ENCODE results near the gene ATOH8.

The ATOH8 gene

GRCh38 chr2:85735691-85736090, 18.1 kb upstream of the ATOH8 start:
- no peak for DNase-seq (ENCODE audit: extremely low read depth in 1 of 2, low read depth in 1 of 2)

DNA sequence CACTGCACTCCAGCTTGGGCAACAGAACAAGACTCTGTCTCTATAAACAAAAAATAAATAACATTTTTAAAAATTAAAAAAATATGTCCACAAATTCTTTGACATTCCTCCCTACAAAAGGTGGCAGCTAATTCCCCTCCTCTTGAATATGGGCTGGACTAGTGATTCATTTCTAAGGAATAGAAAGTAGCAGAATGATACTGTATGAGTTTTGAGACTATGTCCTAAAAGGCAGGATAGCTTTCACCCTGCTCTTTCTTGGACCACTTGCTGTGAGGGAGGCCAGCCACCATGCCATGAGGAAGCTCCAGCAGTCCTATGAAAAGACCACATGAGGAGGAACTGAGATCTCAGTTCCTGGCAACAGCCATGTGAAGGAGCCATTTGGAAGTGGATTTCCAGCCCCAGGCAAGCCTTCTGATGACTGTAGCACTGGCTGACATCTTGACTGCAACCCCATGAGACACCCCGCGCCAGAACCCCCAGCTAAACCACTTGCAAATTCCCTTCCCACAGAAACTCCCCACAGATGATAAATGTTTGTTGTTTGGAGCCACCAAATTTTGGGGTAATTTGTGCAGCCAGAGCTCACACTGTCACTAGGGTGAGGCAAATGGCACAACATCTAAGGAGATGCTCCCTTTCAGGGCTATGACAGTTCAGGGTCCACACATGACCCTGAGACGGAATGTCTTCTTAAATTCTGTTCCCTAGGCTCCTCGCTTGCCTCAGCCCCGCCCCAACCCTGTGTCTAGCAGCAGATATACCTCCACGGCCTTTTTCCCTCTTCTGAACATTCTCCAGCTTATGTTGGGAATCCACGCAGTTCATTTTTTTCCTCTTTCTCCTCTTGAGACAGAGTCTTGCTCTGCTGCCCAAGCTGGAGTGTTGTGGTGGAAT, 17.1 kb upstream of the ATOH8 start:
- DNase-seq (ENCODE audit: extremely low read depth in 1 of 2, low read depth in 1 of 2): no peak

GRCh38 chr2:85737481-85737880, 16.3 kb upstream of the ATOH8 start:
- no peak for DNase-seq (ENCODE audit: extremely low read depth in 1 of 2, low read depth in 1 of 2)

GRCh38 chr2:85737961-85738360, 15.8 kb upstream of the ATOH8 start:
- no peak for DNase-seq (ENCODE audit: extremely low read depth in 1 of 2, low read depth in 1 of 2)

DNA sequence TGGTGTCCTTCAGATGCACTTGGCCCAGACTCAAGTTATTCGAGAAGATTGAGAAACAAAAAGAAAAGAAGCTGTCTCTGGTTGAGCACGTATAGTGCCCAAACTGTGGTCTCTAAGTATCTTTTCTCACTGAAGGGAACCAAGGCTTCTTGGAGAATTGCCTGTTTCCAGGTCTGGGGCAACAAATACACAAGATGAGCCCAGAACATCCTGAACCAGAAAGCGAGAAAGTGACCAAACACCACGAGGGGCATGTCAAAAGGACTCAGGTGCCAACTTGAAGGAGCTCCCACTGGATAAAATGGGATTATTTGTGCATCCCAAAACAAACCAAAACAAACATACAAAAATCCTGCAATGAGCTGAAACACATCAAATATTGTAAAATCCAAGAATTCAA, 13.6 kb upstream of the ATOH8 start:
- DNase-seq (ENCODE audit: extremely low read depth in 1 of 2, low read depth in 1 of 2): no peak

DNA sequence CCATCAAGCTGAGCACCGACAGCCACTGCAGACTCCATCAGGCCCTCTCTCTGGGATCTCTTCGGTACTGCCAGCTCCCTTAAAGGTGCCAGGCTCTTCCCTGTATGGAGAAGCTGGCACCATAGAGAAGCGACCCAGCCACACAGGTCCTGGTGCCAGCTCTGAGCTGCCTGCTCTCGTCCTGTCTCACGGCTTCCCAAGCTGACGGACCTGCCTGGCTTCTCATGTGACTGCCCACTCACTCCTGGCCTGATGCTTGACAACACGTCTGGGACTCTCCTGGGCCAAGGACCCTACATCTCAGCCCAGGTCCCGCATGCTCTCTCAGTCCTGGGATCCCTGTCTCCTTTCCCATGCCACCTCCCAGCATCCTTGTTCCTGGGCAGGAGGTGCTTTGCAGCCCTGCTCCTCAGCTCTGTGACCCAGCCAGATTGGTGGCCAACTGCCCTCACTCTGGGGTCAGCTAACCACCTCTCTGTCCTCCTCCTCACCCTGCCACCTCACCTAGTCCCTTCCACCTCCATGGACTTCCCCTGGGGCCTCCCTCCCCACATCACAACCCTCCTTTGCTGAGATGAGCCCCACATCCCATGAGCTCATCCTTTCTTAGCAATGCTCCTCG, 12.5 kb upstream of the ATOH8 start:
- no peak for DNase-seq (ENCODE audit: extremely low read depth in 1 of 2, low read depth in 1 of 2)

DNA sequence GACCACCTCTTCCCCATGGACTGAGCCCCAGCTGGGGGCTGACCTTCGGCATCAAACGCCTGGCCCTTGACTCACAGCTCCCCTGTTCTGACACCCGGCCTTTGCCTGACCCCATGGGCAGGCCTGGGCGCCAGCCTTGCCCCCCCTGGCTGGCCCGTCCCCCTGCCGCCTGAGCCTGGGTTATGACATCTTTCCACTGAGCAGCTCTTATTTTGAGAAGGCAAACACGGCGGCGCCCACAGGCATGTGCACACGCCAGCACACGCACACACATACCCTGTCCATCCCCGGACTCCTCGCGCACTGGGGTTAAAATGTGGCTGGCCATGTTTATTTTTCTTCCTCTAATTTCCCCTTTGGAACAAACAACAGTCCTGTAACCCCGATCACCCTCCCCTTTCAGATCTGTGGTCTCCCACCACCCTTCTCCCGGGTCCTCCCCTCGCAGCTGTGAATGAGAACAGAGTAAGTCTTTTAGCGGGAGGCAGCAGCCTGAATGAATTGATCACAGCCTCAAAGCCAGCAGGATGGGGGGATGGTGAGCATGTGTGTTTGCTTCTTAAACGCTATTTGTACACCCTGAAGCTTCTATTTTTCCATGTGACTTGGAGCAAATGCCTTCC, 11.8 kb upstream of the ATOH8 start:
- no peak for DNase-seq (ENCODE audit: extremely low read depth in 1 of 2, low read depth in 1 of 2)

DNA sequence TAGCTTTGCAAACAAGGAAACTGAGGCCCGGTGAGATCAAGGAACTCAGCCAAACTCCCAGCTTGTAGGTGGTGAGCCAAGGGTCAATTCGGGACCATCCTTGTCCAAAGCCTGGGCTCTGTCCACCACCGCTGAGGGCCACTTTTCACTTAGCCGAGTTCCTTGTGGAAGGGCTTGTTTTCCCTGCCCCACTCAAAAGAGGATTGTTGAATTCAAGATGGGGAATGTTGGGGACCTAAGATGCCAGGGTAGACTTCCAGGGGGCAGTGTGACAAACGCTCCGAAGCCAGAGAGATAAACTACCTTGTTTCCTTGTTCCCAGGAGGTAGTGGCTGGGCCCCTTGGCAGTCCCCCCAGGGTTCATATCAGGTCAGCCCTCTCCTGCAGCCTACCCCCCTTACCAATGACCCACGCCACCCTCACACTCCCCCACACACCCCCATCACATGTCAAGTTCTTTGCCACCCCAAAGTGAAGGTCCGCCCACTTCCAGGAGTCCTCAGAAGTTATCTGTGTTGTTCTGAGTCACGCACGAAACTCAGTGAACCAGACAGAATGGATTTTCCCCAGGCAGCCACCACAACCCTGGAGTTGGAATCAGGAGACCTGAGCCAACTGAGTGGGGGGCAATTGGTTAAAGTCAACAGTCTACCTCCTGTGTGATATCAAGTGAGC, 10.3 kb upstream of the ATOH8 start:
- DNase-seq (ENCODE audit: extremely low read depth in 1 of 2, low read depth in 1 of 2): no peak

- no peak for DNase-seq (ENCODE audit: extremely low read depth in 1 of 2, low read depth in 1 of 2)
These were observed 9.7 kb upstream of the ATOH8 start for GRCh38 chr2:85744055-85744454.

- DNase-seq (ENCODE audit: extremely low read depth in 1 of 2, low read depth in 1 of 2): no peak
These were observed 8.8 kb upstream of the ATOH8 start for GRCh38 chr2:85744741-85745601.

DNA sequence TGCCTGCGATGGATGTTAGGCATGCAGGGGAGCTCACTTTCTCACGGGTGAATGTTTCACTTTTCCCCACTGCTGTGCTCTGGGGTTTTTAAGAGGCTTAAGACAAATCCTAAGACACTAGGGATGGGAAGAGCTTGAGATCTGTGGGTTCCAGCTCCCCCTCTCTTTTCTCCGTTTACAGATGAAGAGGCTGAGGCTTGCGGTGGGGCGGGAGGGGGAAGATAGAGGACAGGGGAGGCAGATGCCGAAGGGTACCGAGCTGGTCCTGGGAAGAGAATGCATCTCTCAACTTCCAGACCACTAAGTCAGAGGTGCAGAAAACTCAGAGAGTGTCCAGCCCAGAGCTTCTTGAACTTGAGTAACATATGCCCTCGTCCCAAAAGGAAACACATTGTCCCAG, 8.2 kb upstream of the ATOH8 start:
- no peak for DNase-seq (ENCODE audit: extremely low read depth in 1 of 2, low read depth in 1 of 2)

- DNase-seq (ENCODE audit: extremely low read depth in 1 of 2, low read depth in 1 of 2): no peak
These were observed 7.3 kb upstream of the ATOH8 start for GRCh38 chr2:85746321-85747004.

DNA sequence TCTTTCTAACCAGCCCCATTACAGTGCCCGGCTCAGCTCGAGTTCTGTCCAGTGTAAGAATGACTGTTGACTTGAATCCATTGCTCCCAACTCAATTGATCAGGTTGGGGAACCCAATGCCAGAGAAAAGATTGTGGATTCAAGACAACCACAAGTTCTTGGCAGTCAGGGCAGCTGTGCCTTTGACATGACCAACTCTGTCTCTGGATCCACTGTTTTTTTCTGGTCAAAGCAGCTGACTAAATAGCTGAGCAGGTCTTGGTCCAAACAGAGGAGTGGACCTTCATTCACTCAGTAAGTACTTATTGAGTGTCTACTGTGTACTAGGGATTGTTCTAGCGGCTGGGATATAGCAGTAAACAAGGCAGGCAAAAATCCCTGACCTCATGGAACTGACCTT, 6.3 kb upstream of the ATOH8 start:
- DNase-seq (ENCODE audit: extremely low read depth in 1 of 2, low read depth in 1 of 2): no peak

GRCh38 chr2:85748039-85748734, 5.6 kb upstream of the ATOH8 start:
- no peak for DNase-seq (ENCODE audit: extremely low read depth in 1 of 2, low read depth in 1 of 2)

DNA sequence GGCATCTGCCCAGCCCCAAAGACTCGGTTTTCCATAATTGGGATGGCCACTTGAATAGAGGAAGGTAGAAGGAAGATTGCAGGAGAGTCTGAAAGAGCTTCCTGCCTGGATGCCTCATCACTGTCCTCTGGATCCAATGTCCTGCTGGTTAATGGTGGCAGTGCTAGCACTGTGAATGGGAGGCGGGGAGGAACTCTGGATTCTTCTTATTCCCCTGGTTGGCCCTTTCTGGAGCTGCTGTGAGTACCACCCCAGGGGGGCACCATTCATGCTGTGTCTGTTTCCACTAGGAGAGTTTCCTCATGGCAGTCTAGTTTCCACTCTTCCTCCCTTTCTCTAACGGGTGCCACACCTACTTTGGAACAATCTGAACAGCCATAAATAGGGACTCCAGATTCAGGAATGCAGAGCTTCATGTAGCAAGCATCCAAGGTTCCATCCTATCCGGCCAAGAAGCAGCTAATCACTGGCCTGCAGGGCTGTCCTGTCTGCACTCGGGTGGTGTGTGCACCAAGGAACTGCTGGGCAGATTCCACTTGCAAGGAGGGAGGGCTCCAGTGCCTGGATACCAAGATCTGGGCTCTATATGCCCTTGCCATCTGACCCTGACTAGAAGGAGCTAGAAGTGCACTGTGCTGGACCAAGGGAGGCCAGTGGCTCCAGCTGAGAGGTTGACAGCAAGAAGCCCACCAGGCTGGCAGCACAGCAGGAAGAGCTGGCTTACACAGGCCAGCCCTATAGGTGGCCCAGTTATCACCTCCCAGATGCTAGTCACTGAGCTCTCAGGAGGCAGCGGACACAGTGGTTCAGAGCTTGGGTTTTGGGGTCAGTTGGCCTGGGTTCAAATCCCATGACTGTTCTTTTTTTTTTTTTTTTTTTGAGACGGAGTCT, 4.6 kb upstream of the ATOH8 start:
- DNase-seq (ENCODE audit: extremely low read depth in 1 of 2, low read depth in 1 of 2): no peak

- DNase-seq (ENCODE audit: extremely low read depth in 1 of 2, low read depth in 1 of 2): peak; percentile 15 to 26
These were observed 2.9 kb upstream of the ATOH8 start for GRCh38 chr2:85750587-85751575.

DNA sequence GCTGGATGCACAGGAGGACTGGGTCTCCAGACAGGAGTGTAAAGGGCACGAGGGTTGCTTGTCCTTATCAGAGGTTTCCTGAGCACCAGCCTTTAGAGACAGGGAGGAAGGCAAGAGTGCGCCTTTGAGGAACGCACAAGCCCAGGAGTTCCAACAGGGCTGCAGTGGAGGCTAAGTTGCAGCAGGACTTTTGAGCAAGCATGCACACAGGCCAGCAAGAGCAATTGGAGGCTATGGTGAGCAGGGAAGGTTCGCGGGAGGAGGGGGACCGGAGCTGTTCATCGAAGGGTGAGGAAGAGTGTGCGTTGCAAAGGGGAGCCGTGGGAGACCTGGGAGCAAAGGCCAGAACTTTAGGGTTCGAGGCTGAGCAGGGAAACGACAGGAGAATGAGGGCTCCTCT, 2.2 kb upstream of the ATOH8 start:
- DNase-seq (ENCODE audit: extremely low read depth in 1 of 2, low read depth in 1 of 2): no peak

Measured in activated CD8-positive, alpha-beta memory T cell treated with anti-CD3 and anti-CD28 coated beads for 1 hour (primary cell).